T-cell (primary cell): Measurements from ENCODE around the gene PFKFB2. TPM values are rescaled to one million over a fixed set of nuclear protein-coding genes. Genes with fewer than 3 reads are reported as not detected.

Experiments used
- ATAC-seq, 4 experiments: fragments of 200-7000 bp in 3 of 4; fragments of 150-1000 bp in 1 of 4; cut with Tn5 transposase; replicated peaks in 1 of 4; 1 replicate in 3 of 4; 2 replicates in 1 of 4; pipeline ENCODE4 v1.10.0; 2021; ENCODE audit warnings: moderate library complexity in 3 of 4, mild to moderate bottlenecking in 2 of 4, moderate number of reproducible peaks in 1 of 4
- CTCF ChIA-PET, 2 donors: fragments of 300-600 bp; sonication (Branson Sonifier 250); formaldehyde crosslinking; loops; one replicate each; lab custom pipeline; 2022; ENCODE audit warnings: antibody characterized with exemption in 2 of 2; lab: Charles Lee
- POLR2A ChIA-PET, 2 donors: fragments of 300-600 bp; sonication (Branson Sonifier 250); formaldehyde crosslinking; loops; one replicate each; lab custom pipeline; 2022; ENCODE audit warnings: antibody characterized with exemption in 2 of 2; lab: Charles Lee
- DNase-seq, 35 experiments: peaks; one replicate each; pipeline versions ENCODE4 v3.0.0 to v3.0.0-alpha.2; 2013 to 2023
- H3K27ac ChIP-seq: one replicate; pipeline ENCODE4 v1.5.1; 2013; ENCODE audit warnings: low read length
- H3K27me3 ChIP-seq, 2 experiments: replicated peaks in 1 of 2; 1 replicate in 1 of 2; 2 replicates in 1 of 2; pipeline versions ENCODE4 v1.6.1 to v1.7.0; 2013; ENCODE audit warnings: low read length in 1 of 2, mixed read lengths in 1 of 2; ENCODE audit not compliant: control insufficient read depth in 2 of 2, insufficient read depth in 2 of 2; ENCODE audit errors: extremely low read depth in 1 of 2
- H3K36me3 ChIP-seq, 2 donors: 1 replicate in 1 of 2; 2 replicates in 1 of 2; pipeline versions ENCODE4 v1.6.1 to v1.7.0; 2013; ENCODE audit warnings: low read length in 1 of 2; ENCODE audit not compliant: control insufficient read depth in 2 of 2, insufficient read depth in 1 of 2; ENCODE audit errors: extremely low read depth in 1 of 2
- H3K4me1 ChIP-seq, 2 experiments: 1 replicate in 1 of 2; 2 replicates in 1 of 2; pipeline versions ENCODE4 v1.6.1 to v1.7.0; 2013; ENCODE audit warnings: low read length in 2 of 2, mixed read lengths in 1 of 2; ENCODE audit not compliant: insufficient read depth in 2 of 2, control insufficient read depth in 1 of 2; ENCODE audit errors: extremely low read depth in 1 of 2
- H3K4me3 ChIP-seq, 2 donors: 1 replicate in 1 of 2; 2 replicates in 1 of 2; pipeline versions ENCODE4 v1.5.1 to v1.7.0; 2013; ENCODE audit warnings: mild to moderate bottlenecking in 2 of 2, low read length in 1 of 2, moderate library complexity in 1 of 2; ENCODE audit not compliant: control insufficient read depth in 1 of 2; ENCODE audit errors: extremely low read depth in 1 of 2
- H3K9me3 ChIP-seq: 2 replicates; pipeline ENCODE4 v1.7.0; 2013
- H3K27ac Mint-ChIP-seq, 2 donors: one replicate each; pipeline ENCODE4 v1.8.0; 2020 to 2021; ENCODE audit warnings: mild to moderate bottlenecking in 2 of 2, mixed read lengths in 2 of 2
- H3K27me3 Mint-ChIP-seq, 2 donors: one replicate each; pipeline ENCODE4 v1.8.0; 2021 to 2022; ENCODE audit warnings: mixed read lengths in 2 of 2
- H3K36me3 Mint-ChIP-seq: one replicate; pipeline ENCODE4 v1.8.0; 2021; ENCODE audit warnings: mixed read lengths
- H3K4me1 Mint-ChIP-seq, 3 donors: one replicate each; pipeline ENCODE4 v1.8.0; 2020 to 2022; ENCODE audit warnings: mixed read lengths in 3 of 3, mild to moderate bottlenecking in 1 of 3
- H3K4me3 Mint-ChIP-seq, 3 donors: one replicate each; pipeline ENCODE4 v1.8.0; 2020 to 2022; ENCODE audit warnings: mild to moderate bottlenecking in 3 of 3, mixed read lengths in 3 of 3, moderate library complexity in 3 of 3
- H3K9me3 Mint-ChIP-seq, 3 donors: one replicate each; pipeline ENCODE4 v1.8.0; 2020 to 2022; ENCODE audit warnings: mixed read lengths in 3 of 3
- WGBS: methylation state at CpG from one replicate; pipeline ENCODE4 v1.1.5; 2013; ENCODE audit warnings: missing lambda C conversion rate; ENCODE audit not compliant: insufficient coverage; 5-methylcytosine and 5-hydroxymethylcytosine counted together
- total RNA-seq, 35 experiments: library from RNA in 6 of 35; stranded (reverse) in 6 of 35; fragments of 120-200 nt in 1 of 35; gene quantifications; one replicate each; pipeline versions ENCODE4 v1.2.1 to v1.2.4 and lab custom pipeline; 2013 to 2026

The PFKFB2 gene
- total RNA-seq, 5 donors from 2014 or later (not counting 1 experiment from before 2014, with no cell fraction given) = 1.6 to 4.7 (median 3.2) TPM

GRCh38 chr1:207109004-207109403 is 55.9 kb downstream of the PFKFB2 start:
- Histone ChIP-seq H3K27ac (no peak overlapping the region), H3K4me3 (no peak overlapping the region), H3K9me3 (no peaks in the 10 kb centered on the region), H3K36me3 (no peaks in the 10 kb centered on the region), H3K4me1 (no peaks in the 10 kb centered on the region), H3K27me3 (peaks cover 0 to 5% of the 10 kb centered on the region in 2 experiments)
- no peak overlapping the region for H3K4me3 Mint-ChIP-seq
- H3K9me3 Mint-ChIP-seq = no peaks in the 10 kb centered on the region
- WGBS = no CpG with 5 or more reads among the region's 3 CpGs
- ChIA-PET POLR2A (no interaction called here), CTCF (no interaction called here)
- peaks cover 11 to 22% of the 10 kb centered on the region in 2 donors for H3K27me3 Mint-ChIP-seq
- H3K4me1 Mint-ChIP-seq = no peaks in the 10 kb centered on the region
- H3K27ac Mint-ChIP-seq = no peak overlapping the region
- DNase-seq (no peak), ATAC-seq (no peak)
- no peaks in the 10 kb centered on the region for H3K36me3 Mint-ChIP-seq

GRCh38 chr1:207112616-207113296 is 59.7 kb downstream of the PFKFB2 start:
- no peaks in the 10 kb centered on the region for H3K4me1 Mint-ChIP-seq
- H3K36me3 Mint-ChIP-seq = no peaks in the 10 kb centered on the region
- H3K9me3 Mint-ChIP-seq = no peaks in the 10 kb centered on the region
- CTCF ChIA-PET = no interaction called here
- no peak overlapping the region for H3K4me3 Mint-ChIP-seq
- H3K9me3 ChIP-seq = no peaks in the 10 kb centered on the region
- no peaks in the 10 kb centered on the region for H3K4me1 ChIP-seq
- no peak overlapping the region for H3K4me3 ChIP-seq
- H3K27ac Mint-ChIP-seq = no peak overlapping the region
- no peak overlapping the region for H3K27ac ChIP-seq
- peaks cover 11 to 25% of the 10 kb centered on the region in 2 donors for H3K27me3 Mint-ChIP-seq
- POLR2A ChIA-PET = no interaction called here
- H3K36me3 ChIP-seq = no peaks in the 10 kb centered on the region
- no peak for DNase-seq
- ATAC-seq = no peak
- no CpG with 5 or more reads among the region's 2 CpGs for WGBS
- peaks cover 0 to 5% of the 10 kb centered on the region in 2 experiments for H3K27me3 ChIP-seq

- DNase-seq (no peak), ATAC-seq (no peak)
- no peaks in the 10 kb centered on the region for H3K9me3 ChIP-seq
- H3K27me3 ChIP-seq = no peaks in the 10 kb centered on the region
- H3K4me3 ChIP-seq = no peak overlapping the region
- no peaks in the 10 kb centered on the region for H3K4me1 ChIP-seq
- Mint-ChIP-seq H3K36me3 (no peaks in the 10 kb centered on the region), H3K9me3 (no peaks in the 10 kb centered on the region), H3K4me1 (no peaks in the 10 kb centered on the region), H3K27me3 (peaks cover 6 to 13% of the 10 kb centered on the region in 2 donors), H3K4me3 (no peak overlapping the region), H3K27ac (no peak overlapping the region)
- CTCF ChIA-PET = no interaction called here
- H3K36me3 ChIP-seq = no peaks in the 10 kb centered on the region
- no peak overlapping the region for H3K27ac ChIP-seq
- WGBS = no CpG with 5 or more reads among the region's 5 CpGs
- POLR2A ChIA-PET = no interaction called here
Observed at GRCh38 chr1:207115269-207115668, 62.2 kb downstream of the PFKFB2 start.

GRCh38 chr1:207124389-207124788 is 71.3 kb downstream of the PFKFB2 start:
- CTCF ChIA-PET = no interaction called here
- Mint-ChIP-seq H3K27ac (no peak overlapping the region), H3K4me3 (no peak overlapping the region), H3K9me3 (peaks cover 10 to 25% (median 16%) of the 10 kb centered on the region in 3 donors), H3K27me3 (peaks cover 6 to 8% of the 10 kb centered on the region in 2 donors), H3K4me1 (no peaks in the 10 kb centered on the region), H3K36me3 (peaks cover 10% of the 10 kb centered on the region)
- ATAC-seq (no peak), DNase-seq (no peak)
- Histone ChIP-seq H3K9me3 (peaks cover 7% of the 10 kb centered on the region), H3K27me3 (no peaks in the 10 kb centered on the region), H3K27ac (no peak overlapping the region), H3K4me3 (no peak overlapping the region), H3K4me1 (no peaks in the 10 kb centered on the region), H3K36me3 (no peaks in the 10 kb centered on the region)
- 100% methylated on average over 2 of the region's 3 CpGs for WGBS
- POLR2A ChIA-PET = no interaction called here

- H3K9me3 Mint-ChIP-seq = peaks cover 14 to 41% (median 27%) of the 10 kb centered on the region in 3 donors
- H3K4me1 Mint-ChIP-seq = no peaks in the 10 kb centered on the region
- H3K4me3 Mint-ChIP-seq = no peak overlapping the region
Observed at GRCh38 chr1:207128336-207128921, 75.4 kb downstream of the PFKFB2 start.

GRCh38 chr1:207129053-207129452 is 76.0 kb downstream of the PFKFB2 start:
- Histone ChIP-seq H3K36me3 (no peaks in the 10 kb centered on the region), H3K4me1 (no peaks in the 10 kb centered on the region), H3K27ac (no peak overlapping the region), H3K9me3 (peaks cover 9% of the 10 kb centered on the region), H3K4me3 (no peak overlapping the region), H3K27me3 (no peaks in the 10 kb centered on the region)
- H3K36me3 Mint-ChIP-seq = peaks cover 11% of the 10 kb centered on the region
- no peak overlapping the region for H3K4me3 Mint-ChIP-seq
- H3K9me3 Mint-ChIP-seq = peaks cover 14 to 41% (median 27%) of the 10 kb centered on the region in 3 donors
- no peak overlapping the region for H3K27ac Mint-ChIP-seq
- ChIA-PET CTCF (no interaction called here), POLR2A (no interaction called here)
- ATAC-seq (no peak), DNase-seq (no peak)
- no peaks in the 10 kb centered on the region for H3K4me1 Mint-ChIP-seq
- peaks cover 1% of the 10 kb centered on the region in 2 donors for H3K27me3 Mint-ChIP-seq

More at GRCh38 chr1:207128336-207128921, 75.4 kb downstream of the PFKFB2 start:
- POLR2A ChIA-PET = no interaction called here
- H3K27ac ChIP-seq = no peak overlapping the region
- Mint-ChIP-seq H3K27ac (peak overlapping the region in 1 of 2 donors; percentile 16), H3K27me3 (peaks cover 2 to 4% of the 10 kb centered on the region in 2 donors), H3K36me3 (peaks cover 11% of the 10 kb centered on the region)
- no peaks in the 10 kb centered on the region for H3K4me1 ChIP-seq
- CTCF ChIA-PET = no interaction called here
- peaks cover 9% of the 10 kb centered on the region for H3K9me3 ChIP-seq
- H3K36me3 ChIP-seq = no peaks in the 10 kb centered on the region
- H3K4me3 ChIP-seq = no peak overlapping the region
- no peak for ATAC-seq
- H3K27me3 ChIP-seq = no peaks in the 10 kb centered on the region
- DNase-seq = no peak
